HG02852 (cell line): ENCODE results near the gene AKT3.
"Not testable (repeated sequence)": the region's sequence is repeated elsewhere in the genome, so short reads cannot be mapped to it uniquely, and the experiment has no call there.

Experiments used
- ATAC-seq: cut with Tn5 transposase; IDR thresholded peaks from one replicate; pipeline ENCODE4 v1.9.1; 2021; ENCODE audit warnings: mild to moderate bottlenecking, moderate library complexity; ENCODE audit not compliant: unreplicated experiment

The AKT3 gene

DNA sequence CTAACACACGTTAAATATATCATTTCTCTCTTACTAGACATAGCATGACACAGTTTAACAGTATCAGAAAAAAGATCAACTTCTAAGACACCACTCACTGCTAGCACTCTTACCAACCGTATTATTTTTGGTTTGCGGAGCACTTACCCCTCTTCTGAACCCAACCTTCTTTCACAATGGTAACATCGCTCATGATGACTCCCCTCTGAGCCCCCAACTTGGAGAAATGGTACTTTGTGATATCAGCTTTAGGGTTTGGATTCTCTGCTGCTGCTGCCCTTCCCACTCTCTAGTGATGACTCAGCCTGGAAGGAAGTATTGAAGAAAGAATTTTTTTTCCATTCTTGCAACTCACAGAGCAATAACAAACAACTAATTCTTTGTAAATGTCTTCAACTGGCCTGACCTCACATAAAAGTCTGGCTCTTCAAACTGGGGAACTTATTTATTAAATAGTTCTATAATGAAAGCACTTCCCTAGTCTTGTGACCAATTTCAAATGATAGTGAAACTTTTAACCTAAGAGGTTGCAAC is 7.0 kb downstream of the AKT3 start:
- ATAC-seq, result no peak

DNA sequence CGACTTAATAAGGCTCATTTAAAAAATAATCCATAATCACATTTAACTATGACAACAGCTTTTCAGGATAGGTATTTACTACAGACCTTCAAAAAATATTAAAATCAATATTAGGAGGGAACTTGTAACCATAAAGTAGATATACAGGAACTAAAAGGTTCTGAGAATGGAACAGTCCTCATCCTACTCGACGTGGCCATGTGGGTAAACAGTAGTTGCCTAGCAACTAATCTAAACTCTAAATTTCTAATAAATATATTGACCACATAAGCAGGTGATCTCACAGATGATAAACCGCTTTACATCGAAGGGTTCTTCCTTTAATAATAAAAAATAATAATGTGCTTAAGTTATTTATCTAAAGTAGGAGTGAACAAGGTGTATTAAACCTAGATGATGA is 7.9 kb downstream of the AKT3 start:
- no peak for ATAC-seq

DNA sequence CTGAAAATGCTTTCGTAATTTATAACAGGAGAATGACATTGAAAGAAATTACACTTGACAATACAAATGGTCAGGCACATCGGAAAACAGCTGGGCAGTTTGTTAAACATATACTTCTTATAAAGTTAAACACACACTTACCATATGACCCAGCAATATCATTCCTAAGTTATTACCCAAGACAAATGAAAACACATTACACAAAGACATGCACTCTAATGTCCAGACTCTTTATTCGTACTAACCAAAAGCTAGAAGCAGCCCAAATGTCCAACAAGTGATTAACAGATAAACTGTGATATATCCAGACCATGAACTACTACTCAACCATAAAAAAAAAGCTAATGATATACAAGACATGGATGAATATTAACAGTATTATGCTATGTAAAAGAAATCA is 8.5 kb downstream of the AKT3 start:
- ATAC-seq, result no peak

DNA sequence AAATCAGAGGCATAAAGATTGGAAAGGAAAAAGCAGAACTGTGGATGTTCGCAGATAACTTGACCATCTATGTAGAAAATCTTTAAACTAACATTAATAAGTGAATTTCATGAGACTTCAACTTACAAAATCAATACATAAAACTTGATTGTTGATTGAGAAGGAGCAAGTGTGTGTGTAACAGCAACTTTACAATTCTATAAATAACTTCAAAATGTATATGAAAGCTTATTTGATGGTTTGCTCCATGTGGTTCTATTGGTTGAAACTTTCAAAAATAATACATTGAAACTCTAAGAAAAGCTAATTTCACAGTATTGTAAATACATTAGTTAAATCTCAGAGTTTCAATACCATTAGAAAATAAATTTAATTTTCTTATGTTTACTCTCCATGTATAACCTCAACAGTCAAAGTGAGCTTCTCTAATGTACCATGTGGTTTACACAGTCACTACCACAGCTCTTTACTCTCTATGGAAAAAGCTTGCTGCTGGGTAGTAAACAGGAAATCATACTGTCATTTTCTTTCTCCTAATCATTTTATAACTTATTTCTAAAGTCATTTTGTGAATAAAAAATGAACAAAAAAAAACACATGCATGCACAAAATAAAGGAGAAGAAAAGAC is 12.0 kb downstream of the AKT3 start:
- ATAC-seq, result peak; percentile 62

DNA sequence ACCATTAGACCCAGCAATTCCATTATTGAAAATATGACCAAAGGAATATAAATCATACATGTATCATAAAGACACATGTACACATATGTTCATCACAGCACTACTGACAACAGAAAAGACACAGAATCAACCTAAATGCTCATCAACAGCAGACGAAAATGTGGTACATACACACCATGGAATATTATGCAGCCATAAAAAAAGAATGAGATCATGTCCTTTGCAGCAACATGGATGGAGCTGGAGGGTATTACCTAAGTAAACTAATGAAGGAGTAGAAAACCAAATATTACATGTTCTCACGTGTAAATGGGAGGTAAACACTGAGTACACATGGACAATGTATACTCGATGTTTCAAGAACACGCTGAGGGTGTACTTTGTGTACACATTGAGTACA is 15.9 kb downstream of the AKT3 start:
- ATAC-seq, result no peak

DNA sequence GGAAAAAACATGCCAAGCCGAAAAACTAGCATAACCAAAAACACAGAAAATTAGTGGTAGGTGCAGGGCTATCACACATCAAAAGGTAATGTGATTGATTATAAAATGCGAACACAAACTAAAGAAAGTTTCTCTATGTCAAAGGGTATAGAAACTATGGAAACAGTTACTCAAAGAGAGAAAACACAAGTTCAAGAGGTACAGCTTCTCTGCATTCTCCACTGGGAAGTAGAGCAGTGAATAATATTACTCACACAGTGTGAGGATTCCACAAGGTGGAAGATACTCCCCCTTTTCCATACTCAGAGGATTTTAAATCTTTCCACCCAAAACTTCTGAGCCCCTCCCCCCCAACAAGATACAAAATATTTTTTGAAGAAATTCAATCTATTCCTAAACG is 18.6 kb downstream of the AKT3 start:
- no peak for ATAC-seq

DNA sequence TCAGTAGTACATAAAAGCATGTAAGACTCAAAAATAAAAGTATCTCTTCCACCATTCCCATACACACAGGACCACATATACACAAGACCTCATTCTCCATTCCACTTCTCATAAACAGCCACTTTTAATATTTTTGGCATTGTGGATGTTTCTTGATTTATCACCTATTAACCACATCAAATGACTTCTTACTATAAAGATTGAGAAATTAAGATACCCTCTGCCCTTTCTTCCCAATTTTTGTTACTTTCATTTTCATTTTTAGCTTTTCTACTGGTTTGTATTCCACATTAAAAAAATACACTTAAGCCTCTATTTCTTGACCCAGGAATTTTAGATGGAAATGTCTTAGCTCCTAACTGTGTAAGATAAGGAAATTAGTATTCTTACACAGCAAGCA is 22.8 kb downstream of the AKT3 start:
- ATAC-seq, result no peak

DNA sequence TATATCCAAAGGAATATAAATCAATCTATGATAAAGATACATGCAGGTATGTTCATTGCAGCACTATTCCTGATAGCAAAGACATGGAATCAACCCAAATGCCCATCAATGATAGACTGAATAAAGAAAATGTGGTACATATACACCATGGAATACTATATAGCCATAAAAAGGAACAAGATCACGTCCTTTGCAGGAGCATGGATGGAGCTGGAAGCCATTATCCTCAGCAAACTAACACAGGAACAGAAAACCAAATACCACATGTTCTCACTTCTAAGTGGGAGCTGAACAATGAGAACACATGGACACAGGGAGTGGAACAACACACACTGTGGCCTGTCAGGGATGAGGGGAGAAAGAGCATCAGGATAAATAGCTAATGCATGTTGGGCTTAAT is 25.1 kb downstream of the AKT3 start:
- not testable (repeated sequence) for ATAC-seq

DNA sequence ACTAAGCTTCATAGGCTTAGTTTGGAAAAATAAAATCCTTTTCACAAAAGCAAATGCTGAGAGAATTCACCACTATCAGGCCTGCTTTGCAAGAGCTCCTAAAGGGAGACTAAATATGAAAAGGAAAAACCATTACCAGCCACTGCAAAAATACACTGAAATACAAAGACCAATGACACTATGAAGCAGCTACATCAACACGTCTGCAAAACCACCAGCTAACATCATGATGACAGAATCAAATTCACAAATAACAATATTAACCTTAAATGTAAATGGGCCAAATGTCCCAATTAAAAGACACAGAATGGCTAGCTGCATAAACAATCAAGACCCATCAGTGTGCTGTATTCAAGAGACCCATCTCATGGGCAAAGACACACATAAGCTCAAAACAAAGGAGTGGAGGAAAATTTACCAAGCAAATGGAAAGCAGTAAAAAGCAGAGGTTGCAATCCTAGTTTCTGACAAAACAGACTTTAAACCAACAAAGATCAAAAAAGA is 28.8 kb downstream of the AKT3 start:
- no peak for ATAC-seq

DNA sequence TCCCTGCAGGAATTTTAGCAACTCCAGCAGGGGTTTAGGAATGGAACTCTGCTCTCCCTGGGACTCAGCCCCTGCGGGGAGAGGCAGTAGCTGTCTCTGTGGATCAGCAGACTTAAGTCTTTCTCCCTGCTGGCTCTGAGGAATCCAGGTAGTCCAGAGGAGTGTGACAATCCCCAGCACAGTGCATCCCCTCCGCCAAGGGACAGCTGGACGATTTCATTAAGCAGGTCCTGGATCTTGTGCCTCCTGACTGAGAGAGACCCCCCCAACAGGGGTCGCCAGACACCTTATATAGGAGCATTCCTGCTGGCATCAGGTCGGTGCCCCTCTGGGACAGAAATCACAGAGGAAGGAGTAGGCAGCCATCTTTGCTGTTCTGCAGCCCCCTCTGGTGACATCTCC is 30.6 kb downstream of the AKT3 start:
- ATAC-seq, result no peak

DNA sequence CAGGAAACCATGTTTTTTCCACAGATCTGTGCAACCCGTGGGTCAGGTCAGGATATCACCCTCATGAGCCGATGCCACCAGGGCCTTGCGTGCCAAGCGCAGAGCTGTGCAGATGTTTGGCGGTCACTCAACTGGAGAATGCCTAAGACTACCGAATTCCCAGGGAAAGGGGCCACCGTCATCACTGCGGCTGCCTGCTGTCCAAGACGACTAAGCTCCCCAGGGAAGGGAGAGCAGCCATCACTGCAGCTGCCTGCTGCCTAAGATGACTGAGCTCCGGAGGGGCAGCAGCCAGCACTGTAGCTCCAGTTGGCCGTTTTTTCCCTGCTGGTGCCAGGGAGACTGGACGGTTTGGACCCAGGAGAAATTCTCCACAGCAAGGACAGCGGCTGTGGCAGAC is 31.1 kb downstream of the AKT3 start:
- no peak for ATAC-seq

DNA sequence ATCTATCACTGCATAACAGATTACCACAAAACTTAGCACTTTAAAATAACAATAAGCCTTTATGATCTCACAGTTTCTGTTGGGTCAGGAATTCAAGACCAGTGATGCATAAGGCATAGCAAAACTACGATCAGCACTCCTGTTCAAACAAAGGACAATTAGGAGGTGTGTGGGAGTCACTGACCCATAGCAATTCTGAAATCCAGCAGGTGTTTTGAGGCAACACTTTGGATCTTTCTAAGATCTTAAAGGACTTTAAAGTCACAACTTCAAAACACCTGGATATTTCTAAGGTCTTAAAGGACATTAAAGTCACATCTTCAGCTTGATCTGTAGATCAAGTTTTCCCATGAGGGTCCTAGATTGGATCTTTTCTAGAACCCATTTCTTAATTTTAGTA is 35.3 kb downstream of the AKT3 start:
- no peak for ATAC-seq

DNA sequence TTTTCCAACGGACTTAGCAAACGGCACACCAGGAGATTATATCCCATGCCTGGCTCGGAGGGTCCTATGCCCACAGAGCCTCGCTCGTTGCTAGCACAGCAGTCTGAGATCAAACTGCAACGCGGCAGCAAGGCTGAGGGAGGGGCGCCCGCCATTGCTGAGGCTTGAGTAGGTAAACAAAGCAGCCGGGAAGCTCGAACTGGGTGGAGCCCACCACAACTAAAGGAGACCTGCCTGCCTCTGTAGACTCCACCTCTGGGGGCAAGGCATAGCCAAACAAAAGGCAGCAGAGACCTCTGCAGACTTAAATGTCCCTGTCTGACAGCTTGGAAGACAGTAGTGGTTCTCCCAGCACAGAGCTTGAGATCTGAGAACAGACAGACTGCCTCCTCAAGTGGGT is 42.7 kb downstream of the AKT3 start:
- not testable (repeated sequence) for ATAC-seq

DNA sequence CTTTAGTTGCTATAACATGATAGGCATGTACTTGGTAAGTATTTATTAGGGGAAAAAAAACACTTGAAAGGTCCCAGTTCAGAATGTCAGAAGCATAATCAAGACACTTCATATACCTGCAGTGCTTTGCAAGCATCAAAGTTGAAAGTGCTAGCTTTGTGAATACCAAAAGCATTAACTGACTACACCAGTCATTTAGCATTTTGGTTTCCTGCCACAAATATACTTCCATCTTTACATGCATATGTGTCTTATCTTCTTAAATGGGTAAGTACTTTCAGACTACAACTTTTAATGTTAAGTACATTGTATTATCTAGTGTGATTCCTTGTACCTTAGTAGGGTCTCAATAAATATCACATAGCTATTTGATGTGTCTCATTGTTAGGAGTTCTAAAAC is 43.7 kb downstream of the AKT3 start:
- no peak for ATAC-seq

DNA sequence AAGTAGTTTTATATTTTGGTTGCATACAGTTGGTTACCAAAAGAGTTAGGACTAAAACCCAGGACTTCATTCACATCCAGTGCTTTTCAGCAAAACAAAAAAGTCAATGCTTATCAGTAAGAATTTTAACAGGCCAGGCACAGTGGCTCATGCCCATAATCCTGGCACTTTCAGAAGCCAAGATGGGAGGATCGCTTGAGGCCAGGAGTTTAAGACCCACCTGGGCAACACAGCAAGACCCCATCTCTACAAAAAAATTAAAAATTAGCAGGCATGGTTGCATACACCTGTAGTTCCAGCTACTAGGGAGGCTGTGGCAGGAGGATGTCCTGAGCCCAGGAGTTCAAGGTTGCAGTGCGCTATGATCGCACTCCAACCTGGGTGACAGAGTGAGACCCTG is 47.3 kb downstream of the AKT3 start:
- ATAC-seq, result no peak

DNA sequence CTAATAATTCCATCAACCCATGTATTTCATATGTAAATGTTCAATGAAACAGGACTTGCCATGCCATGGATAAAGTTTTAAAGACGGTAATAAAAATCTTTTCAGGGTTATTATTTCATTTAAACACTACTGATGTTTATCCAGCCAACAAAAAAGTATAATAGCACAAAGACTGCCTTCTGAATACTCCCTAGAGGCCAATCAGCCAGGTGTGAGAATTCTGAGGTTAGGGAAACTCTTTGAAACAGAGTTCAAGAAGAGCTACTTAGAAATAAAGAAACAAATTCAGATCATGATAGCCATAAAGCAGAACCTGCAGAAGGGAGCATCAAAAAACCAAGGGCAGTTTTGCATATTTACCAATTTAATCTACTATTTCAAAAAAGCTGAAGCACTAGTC is 48.7 kb downstream of the AKT3 start:
- no peak for ATAC-seq

DNA sequence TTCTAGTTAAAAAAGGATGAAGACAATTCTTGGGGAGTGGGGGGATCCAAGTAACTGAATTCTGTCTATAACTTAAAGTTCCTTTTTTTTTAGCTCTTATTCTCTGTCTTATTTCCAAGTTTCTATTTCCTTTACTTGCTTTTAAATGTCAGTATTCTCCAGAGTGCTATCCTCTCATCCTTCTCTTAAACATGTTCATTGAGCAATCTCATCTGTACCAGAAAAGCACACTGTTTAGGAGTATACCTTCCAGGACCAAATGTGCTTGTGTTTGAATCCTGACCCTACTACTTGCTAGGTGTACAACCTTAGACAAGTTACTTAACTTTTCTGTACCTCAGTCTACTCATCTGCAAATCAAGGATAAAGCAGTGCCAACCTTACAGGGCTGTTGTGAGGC is 50.1 kb downstream of the AKT3 start:
- no peak for ATAC-seq

DNA sequence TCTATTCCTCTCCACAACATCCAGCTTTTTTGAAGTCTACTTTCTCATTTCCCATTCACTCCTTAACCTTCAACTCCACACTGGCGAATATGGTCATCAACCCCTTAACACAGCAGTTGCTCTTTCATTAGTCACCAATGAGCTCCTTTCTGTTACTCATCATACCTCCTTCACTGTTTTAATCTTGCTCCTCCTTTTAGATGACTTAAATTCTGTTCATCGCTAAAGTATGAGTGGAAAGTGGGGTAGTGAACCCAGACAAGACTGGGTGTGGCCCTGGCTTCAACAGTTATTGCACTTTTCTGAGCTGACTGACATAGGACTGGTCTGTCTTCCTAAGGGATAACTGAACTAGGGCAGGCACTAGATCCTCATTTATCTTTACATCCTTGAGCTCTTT is 51.3 kb downstream of the AKT3 start:
- ATAC-seq, result no peak

DNA sequence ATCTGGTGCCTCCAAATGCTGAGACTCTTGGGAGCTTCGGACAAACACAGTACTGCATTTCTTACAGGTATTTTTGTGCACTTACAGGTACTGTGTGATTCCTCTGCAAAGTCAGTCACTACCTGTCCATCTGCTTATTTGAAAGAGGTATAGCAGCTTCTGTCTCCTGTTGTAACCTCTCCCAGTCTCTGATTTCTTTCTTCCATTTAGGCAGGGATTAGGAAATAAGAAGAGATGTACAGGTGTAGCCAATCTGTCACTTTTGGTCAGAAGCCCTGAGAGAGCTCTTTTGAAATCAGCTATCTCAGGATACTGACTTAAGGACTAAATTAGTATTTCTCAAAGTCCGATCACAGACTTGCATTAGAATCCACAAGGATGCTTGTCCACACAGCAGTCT is 54.0 kb downstream of the AKT3 start:
- ATAC-seq, result no peak

DNA sequence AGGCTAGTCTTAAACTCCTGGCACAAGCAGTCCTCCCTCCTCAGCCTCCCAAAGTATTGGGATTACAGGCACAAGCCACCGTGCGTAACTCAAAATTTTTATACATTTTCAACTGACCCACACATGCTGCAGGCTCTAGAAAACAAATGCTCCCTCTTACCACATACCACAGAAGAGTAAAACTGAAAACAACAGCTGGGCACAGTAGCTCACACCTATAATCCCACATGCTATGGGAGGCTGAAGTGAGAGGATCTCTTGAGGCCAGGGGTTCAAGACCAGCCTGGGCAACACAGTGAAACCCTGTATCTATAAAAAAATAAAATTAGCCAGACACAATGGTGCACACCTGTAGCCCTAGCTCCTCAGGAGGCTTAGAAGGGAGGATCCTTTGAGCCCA is 56.7 kb downstream of the AKT3 start:
- no peak for ATAC-seq

DNA sequence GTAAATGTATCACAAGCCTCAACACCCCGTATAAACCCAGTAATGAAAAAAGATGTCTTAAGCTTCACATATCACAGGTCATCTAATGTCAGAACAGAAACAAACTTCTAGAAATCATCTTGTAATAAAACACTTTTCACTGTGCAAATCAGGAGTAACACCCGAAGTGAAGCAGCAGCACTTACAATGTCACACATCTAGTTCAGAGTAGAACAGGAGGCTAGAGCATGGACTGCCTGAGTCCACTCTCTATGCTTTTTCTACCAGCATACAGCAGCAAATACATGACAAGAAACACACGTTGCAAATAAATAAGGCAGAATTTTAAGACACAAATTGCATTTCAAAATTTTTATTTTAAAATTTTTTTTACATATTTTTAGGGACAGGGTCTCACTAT is 57.2 kb downstream of the AKT3 start:
- ATAC-seq, result no peak

DNA sequence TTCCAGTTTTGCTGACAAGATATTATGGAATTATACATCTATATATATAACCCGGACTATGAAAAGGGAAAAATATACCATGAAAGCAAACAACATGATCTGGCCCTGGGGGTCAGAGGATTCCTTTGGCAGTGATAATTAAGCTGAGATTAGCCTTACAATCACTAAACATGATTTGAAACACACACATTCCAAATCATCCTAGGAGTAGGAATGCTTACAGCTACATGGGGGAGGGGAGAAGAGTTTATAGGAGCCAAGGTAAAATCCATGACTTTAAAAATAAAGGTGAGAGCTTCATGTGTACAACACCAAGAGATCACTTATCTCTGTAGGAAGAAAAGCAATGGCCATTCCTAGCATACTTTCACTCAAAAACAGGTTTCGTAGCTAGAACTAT is 57.6 kb downstream of the AKT3 start:
- no peak for ATAC-seq

DNA sequence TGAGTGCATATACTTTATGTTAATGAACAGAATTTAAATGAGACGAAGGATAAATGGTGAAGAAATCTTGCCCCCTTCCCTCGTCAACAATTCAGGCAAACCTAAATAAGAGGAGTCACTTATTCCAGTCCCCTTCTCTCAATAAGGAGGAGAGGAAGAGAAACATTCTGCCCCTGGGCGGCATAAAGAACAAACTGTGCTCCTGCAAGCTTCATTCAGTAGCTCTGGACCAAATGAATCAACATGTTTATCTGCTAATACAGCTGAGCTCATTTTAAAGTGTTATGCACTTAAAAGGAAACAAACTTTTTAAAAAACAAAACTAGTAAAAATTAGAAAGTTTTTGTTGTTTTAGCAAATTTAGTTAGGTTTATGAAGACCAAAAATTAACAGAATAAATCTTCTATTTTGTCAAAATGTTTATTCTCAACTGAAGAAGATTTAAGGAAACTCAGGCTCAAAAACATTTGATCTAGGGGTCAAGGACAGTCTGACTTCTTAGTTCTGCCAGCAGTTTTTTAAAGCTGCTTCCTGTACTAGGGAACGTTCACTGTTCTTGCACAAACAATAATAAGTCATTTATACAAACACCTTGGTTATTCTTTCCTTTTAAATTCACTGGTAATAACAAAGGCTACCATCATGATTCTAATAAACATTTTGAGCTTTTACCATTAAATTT is 58.3 kb downstream of the AKT3 start:
- ATAC-seq, result no peak
